ENCODE results near the gene ELMO2. TPM values are rescaled to one million over a fixed set of nuclear protein-coding genes. Genes with fewer than 3 reads are reported as not detected.

Gene ELMO2
- total and polyA plus RNA-seq, 5 donors from 2014 or later: 37.7 to 84.9 (median 44.8) TPM

DNA sequence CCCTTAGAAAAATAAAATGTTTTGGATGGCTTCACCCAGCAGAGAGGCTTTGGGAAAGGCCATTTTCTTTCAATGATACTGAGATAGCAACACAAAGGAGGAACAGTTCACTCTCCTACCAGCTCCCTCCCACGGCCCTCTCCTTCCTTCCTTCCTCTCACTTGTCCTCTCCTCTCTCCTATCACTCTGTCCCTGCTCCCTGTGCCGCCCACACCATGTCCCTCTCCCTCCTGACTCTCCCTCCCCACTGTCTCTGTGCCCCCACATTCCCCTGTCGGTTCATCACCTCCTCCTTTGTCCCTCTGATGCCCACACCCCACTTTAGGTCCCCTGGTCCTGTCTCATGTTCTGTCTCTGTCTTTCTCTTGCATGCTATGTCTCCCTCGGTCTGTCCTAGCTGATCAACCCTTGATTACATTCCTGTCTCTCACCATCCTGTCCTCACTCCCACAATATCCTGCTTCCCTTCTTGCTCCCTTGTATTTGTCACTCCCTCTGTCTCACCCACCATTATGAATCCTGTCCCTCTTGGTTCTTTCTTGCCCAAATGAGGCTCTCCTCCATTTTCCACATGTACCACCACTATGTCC, 30.1 kb downstream of the ELMO2 start:
- Mint-ChIP-seq H3K36me3 (peaks cover 55% of the 10 kb centered on the region), H3K27ac (peak overlapping the region in 2 of 3 donors; percentile 22 to 94), H3K9me3 (no peaks in the 10 kb centered on the region), H3K4me1 (peaks cover 0 to 8% (median 5%) of the 10 kb centered on the region in 4 donors), H3K4me3 (no peak overlapping the region), H3K27me3 (no peaks in the 10 kb centered on the region)
- Histone ChIP-seq H3K36me3 (ENCODE audit: control insufficient read depth, insufficient read depth, low read length) (peaks cover 94% of the 10 kb centered on the region), H3K4me1 (ENCODE audit: control insufficient read depth, insufficient read depth, low read length, poor library complexity, severe bottlenecking) (no peaks in the 10 kb centered on the region), H3K9me3 (ENCODE audit: control insufficient read depth in 2 of 2, low read length in 2 of 2) (no peaks in the 10 kb centered on the region), H3K4me3 (ENCODE audit: low read depth, low read length) (no peak overlapping the region), H3K27me3 (ENCODE audit: control insufficient read depth, insufficient read depth, low read length) (no peaks in the 10 kb centered on the region), H3K27ac (ENCODE audit: insufficient read depth, low read length, poor library complexity, severe bottlenecking) (no peak overlapping the region)
- ATAC-seq (ENCODE audit: low read depth in 2 of 2) (no peak), DNase-seq (no peak)

DNA sequence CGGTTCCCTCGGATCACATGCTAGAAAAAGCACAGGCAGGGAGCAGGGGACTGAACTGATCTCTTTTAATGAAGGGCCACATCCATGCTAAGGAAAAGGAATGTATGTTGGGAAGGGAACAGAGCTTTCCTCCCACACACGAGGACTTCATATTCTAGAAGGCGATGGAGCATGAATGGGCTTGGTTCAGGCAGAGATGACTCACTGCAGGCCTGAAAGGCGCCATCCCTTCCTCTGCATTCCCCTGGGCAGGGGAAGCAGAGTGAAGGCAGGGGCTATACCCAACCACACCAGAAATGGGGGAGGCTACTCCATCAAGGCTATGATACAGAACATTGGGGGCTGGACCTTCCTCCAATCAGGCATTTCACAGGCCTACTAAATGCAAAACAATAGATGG, 30.6 kb downstream of the ELMO2 start:
- no peaks in the 10 kb centered on the region for H3K9me3 ChIP-seq (ENCODE audit: control insufficient read depth in 2 of 2, low read length in 2 of 2)
- Mint-ChIP-seq H3K27ac (peak overlapping the region in 1 of 3 donors; percentile 22), H3K4me1 (peaks cover 0 to 8% (median 5%) of the 10 kb centered on the region in 4 donors), H3K27me3 (no peaks in the 10 kb centered on the region), H3K36me3 (peaks cover 57% of the 10 kb centered on the region), H3K4me3 (no peak overlapping the region), H3K9me3 (no peaks in the 10 kb centered on the region)
- no peak overlapping the region for H3K4me3 ChIP-seq (ENCODE audit: low read depth, low read length)
- no peak for ATAC-seq (ENCODE audit: low read depth in 2 of 2)
- H3K27ac ChIP-seq (ENCODE audit: insufficient read depth, low read length, poor library complexity, severe bottlenecking): no peak overlapping the region
- no peaks in the 10 kb centered on the region for H3K4me1 ChIP-seq (ENCODE audit: control insufficient read depth, insufficient read depth, low read length, poor library complexity, severe bottlenecking)
- H3K27me3 ChIP-seq (ENCODE audit: control insufficient read depth, insufficient read depth, low read length): no peaks in the 10 kb centered on the region
- DNase-seq: no peak
- H3K36me3 ChIP-seq (ENCODE audit: control insufficient read depth, insufficient read depth, low read length): peaks cover 95% of the 10 kb centered on the region

DNA sequence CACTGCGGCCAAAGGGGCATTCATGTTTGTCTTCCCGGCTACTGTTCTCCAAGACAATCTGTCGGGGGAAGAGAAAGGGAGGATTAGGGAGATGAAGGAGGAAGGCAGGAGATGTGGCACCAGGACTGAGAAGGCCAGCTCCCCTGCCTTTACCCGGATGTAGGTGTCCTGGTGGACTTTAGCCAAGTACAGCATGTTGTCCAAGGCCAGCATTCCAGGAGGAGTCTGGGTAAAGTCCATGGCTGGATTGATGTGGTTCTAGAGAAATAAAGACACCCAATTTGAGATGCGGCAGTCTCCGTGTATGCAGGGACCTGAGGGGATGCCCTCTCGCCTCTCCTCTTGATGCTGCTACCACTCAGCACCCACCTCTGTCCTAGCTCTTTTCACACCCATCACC, 32.0 kb downstream of the ELMO2 start:
- H3K4me3 ChIP-seq (ENCODE audit: low read depth, low read length): no peak overlapping the region
- no peaks in the 10 kb centered on the region for H3K27me3 Mint-ChIP-seq
- peaks cover 63% of the 10 kb centered on the region for H3K36me3 Mint-ChIP-seq
- no peak overlapping the region for H3K4me3 Mint-ChIP-seq
- H3K9me3 ChIP-seq (ENCODE audit: control insufficient read depth in 2 of 2, low read length in 2 of 2): no peaks in the 10 kb centered on the region
- no peaks in the 10 kb centered on the region for H3K27me3 ChIP-seq (ENCODE audit: control insufficient read depth, insufficient read depth, low read length)
- H3K4me1 ChIP-seq (ENCODE audit: control insufficient read depth, insufficient read depth, low read length, poor library complexity, severe bottlenecking): no peaks in the 10 kb centered on the region
- peaks cover 94% of the 10 kb centered on the region for H3K36me3 ChIP-seq (ENCODE audit: control insufficient read depth, insufficient read depth, low read length)
- H3K27ac ChIP-seq (ENCODE audit: insufficient read depth, low read length, poor library complexity, severe bottlenecking): no peak overlapping the region
- no peak overlapping the region for H3K27ac Mint-ChIP-seq
- DNase-seq: no peak
- H3K9me3 Mint-ChIP-seq: no peaks in the 10 kb centered on the region
- H3K4me1 Mint-ChIP-seq: peaks cover 0 to 5% (median 2%) of the 10 kb centered on the region in 4 donors
- ATAC-seq (ENCODE audit: low read depth in 2 of 2): no peak

DNA sequence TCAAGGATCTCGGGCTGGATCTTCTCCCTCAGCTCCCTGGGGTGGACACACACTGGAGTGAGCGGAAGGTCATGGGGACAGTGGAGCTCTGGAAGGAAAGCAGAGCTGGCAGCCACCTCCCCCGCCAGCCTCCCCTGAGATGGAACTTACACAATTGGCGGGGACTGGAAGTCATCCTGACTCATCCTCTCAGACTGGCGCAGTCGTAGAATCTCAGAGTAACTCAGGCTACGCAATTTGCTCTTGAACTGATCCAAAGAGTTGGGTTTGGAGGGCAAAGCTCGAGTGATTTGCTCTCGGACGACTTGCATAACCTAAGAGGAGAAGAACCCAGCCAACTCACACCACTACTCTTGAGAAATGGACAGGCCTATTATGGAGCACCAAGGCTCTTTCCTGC, 34.8 kb downstream of the ELMO2 start:
- Mint-ChIP-seq H3K36me3 (peaks cover 69% of the 10 kb centered on the region), H3K27me3 (no peaks in the 10 kb centered on the region), H3K27ac (peak overlapping the region in 1 of 3 donors; percentile 9), H3K4me1 (peaks cover 0 to 17% (median 11%) of the 10 kb centered on the region in 4 donors), H3K4me3 (no peak overlapping the region), H3K9me3 (no peaks in the 10 kb centered on the region)
- Histone ChIP-seq H3K36me3 (ENCODE audit: control insufficient read depth, insufficient read depth, low read length) (peaks cover 97% of the 10 kb centered on the region), H3K27ac (ENCODE audit: insufficient read depth, low read length, poor library complexity, severe bottlenecking) (no peak overlapping the region), H3K9me3 (ENCODE audit: control insufficient read depth in 2 of 2, low read length in 2 of 2) (no peaks in the 10 kb centered on the region), H3K4me1 (ENCODE audit: control insufficient read depth, insufficient read depth, low read length, poor library complexity, severe bottlenecking) (no peaks in the 10 kb centered on the region), H3K27me3 (ENCODE audit: control insufficient read depth, insufficient read depth, low read length) (no peaks in the 10 kb centered on the region), H3K4me3 (ENCODE audit: low read depth, low read length) (no peak overlapping the region)
- DNase-seq (no peak), ATAC-seq (ENCODE audit: low read depth in 2 of 2) (no peak)

DNA sequence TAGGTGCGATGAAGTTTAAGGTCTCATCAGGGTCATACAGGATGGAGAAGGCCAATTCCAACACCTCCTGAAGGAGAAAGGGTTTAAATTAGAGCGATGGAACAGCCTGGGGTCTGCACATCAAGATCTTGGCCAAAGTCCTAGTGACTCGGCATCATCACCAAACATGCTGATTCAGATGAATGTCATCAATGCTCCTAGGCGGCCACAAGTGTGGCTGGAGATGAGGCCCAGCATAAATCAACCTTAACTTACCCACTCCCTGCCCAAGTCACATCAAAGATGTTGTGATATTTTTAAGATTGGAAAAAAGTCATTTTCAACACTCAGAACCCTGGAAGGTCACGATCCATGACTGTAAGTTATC, 37.5 kb downstream of the ELMO2 start:
- H3K4me3 Mint-ChIP-seq: no peak overlapping the region
- Histone ChIP-seq H3K27me3 (ENCODE audit: control insufficient read depth, insufficient read depth, low read length) (no peaks in the 10 kb centered on the region), H3K27ac (ENCODE audit: insufficient read depth, low read length, poor library complexity, severe bottlenecking) (no peak overlapping the region), H3K36me3 (ENCODE audit: control insufficient read depth, insufficient read depth, low read length) (peaks cover 75% of the 10 kb centered on the region), H3K9me3 (ENCODE audit: control insufficient read depth in 2 of 2, low read length in 2 of 2) (no peaks in the 10 kb centered on the region), H3K4me3 (ENCODE audit: low read depth, low read length) (no peak overlapping the region), H3K4me1 (ENCODE audit: control insufficient read depth, insufficient read depth, low read length, poor library complexity, severe bottlenecking) (peaks cover 22% of the 10 kb centered on the region)
- peaks cover 55% of the 10 kb centered on the region for H3K36me3 Mint-ChIP-seq
- peak overlapping the region in 2 of 3 donors; percentile 14 to 65 for H3K27ac Mint-ChIP-seq
- H3K27me3 Mint-ChIP-seq: no peaks in the 10 kb centered on the region
- DNase-seq (no peak), ATAC-seq (ENCODE audit: low read depth in 2 of 2) (no peak)
- peaks cover 4 to 36% (median 25%) of the 10 kb centered on the region in 4 donors for H3K4me1 Mint-ChIP-seq
- H3K9me3 Mint-ChIP-seq: no peaks in the 10 kb centered on the region

DNA sequence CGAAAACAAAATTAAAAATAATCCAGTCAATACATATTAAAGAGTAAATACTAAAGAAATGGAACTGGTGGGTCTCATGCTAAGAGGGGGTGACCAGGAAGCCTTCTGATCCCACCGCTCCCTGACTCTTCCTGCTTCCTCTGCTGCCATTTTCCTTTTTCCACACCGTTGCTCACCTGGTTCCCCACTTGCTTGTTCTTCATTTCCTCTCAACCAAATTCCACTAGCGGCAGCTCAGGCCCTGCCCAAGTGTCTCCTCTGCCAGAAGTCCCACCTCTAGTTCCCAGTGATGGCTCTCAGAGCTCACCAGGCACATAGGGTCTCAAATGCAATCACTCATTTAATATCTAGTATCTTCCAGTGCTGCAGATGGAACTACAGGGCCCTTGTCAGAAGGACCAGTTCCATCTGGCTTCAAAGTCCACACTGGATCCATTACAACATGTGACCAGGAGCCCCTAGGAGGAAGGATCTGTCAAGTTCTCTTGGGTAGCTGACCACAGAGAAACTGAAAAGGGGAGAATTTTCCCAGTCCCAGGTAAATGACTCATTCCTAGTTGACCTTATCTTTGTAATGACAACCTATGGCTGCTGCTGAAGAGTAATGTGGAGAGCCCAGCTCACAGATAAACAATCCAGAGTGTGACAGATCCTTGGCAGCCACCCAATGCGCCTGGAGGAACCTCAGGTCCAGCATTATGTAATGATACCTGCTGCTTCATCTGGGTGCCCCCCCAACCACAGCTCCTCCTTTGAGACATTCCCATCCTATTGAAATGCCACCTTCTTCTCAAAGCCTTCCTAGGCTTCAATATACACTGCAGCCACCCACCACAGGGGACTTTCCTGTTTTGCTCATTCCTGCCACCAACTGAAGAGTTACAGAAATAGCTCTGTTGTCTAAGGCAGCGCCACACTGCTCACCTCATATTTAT, 38.2 kb downstream of the ELMO2 start:
- Mint-ChIP-seq H3K27me3 (peaks cover 4% of the 10 kb centered on the region), H3K27ac (peak overlapping the region; percentile 32 to 80 (median 65)), H3K9me3 (no peaks in the 10 kb centered on the region), H3K4me3 (peak overlapping the region in 2 of 4 donors; percentile 48 to 87), H3K36me3 (peaks cover 51% of the 10 kb centered on the region), H3K4me1 (peaks cover 10 to 42% (median 32%) of the 10 kb centered on the region in 4 donors)
- no peak for ATAC-seq (ENCODE audit: low read depth in 2 of 2)
- DNase-seq: no peak
- Histone ChIP-seq H3K4me1 (ENCODE audit: control insufficient read depth, insufficient read depth, low read length, poor library complexity, severe bottlenecking) (peaks cover 28% of the 10 kb centered on the region), H3K27ac (ENCODE audit: insufficient read depth, low read length, poor library complexity, severe bottlenecking) (no peak overlapping the region), H3K4me3 (ENCODE audit: low read depth, low read length) (no peak overlapping the region), H3K27me3 (ENCODE audit: control insufficient read depth, insufficient read depth, low read length) (no peaks in the 10 kb centered on the region), H3K9me3 (ENCODE audit: control insufficient read depth in 2 of 2, low read length in 2 of 2) (no peaks in the 10 kb centered on the region), H3K36me3 (ENCODE audit: control insufficient read depth, insufficient read depth, low read length) (peaks cover 69% of the 10 kb centered on the region)

DNA sequence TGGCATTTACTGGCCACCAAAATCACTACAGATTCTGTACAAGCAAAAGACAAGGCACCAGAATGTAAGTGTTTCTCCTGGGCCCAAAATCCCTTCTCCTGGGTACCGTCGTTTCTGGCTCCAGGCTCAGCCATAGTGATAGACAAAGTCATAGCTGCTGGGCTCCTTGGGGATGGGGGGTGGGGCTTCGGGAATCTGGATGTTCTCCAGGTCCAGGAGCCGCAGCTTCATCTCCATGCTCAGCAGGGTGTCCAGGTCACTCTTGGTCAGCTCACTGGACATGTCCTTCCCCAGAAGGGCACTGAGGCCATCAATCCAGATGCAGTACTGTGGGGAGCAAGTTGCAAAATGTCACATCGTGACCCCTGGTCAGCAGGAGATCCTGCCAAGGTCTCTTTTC, 39.2 kb downstream of the ELMO2 start:
- peaks cover 38% of the 10 kb centered on the region for H3K4me1 ChIP-seq (ENCODE audit: control insufficient read depth, insufficient read depth, low read length, poor library complexity, severe bottlenecking)
- Mint-ChIP-seq H3K9me3 (no peaks in the 10 kb centered on the region), H3K27me3 (peaks cover 4% of the 10 kb centered on the region), H3K27ac (peak overlapping the region in 1 of 3 donors; percentile 98), H3K4me3 (peak overlapping the region in 2 of 4 donors; percentile 32 to 48), H3K36me3 (peaks cover 48% of the 10 kb centered on the region), H3K4me1 (peaks cover 13 to 52% (median 39%) of the 10 kb centered on the region in 4 donors)
- H3K4me3 ChIP-seq (ENCODE audit: low read depth, low read length): no peak overlapping the region
- no peak overlapping the region for H3K27ac ChIP-seq (ENCODE audit: insufficient read depth, low read length, poor library complexity, severe bottlenecking)
- H3K9me3 ChIP-seq (ENCODE audit: control insufficient read depth in 2 of 2, low read length in 2 of 2): no peaks in the 10 kb centered on the region
- H3K36me3 ChIP-seq (ENCODE audit: control insufficient read depth, insufficient read depth, low read length): peaks cover 63% of the 10 kb centered on the region
- no peak for ATAC-seq (ENCODE audit: low read depth in 2 of 2)
- DNase-seq: no peak
- H3K27me3 ChIP-seq (ENCODE audit: control insufficient read depth, insufficient read depth, low read length): no peaks in the 10 kb centered on the region

Measured in CD4-positive, CD25-positive, alpha-beta regulatory T cell (primary cell).